Measurements from ENCODE around the gene RAB11B.
"Not testable (repeated sequence)": the region's sequence is repeated elsewhere in the genome, so short reads cannot be mapped to it uniquely, and the experiment has no call there.

RAB11B gene

GRCh38 chr19:8371011-8371804 lies 19.0 kb upstream of the RAB11B start:
- DNase-seq: no peak

- no peak for DNase-seq
These were observed 16.0 kb upstream of the RAB11B start for GRCh38 chr19:8373867-8374813.

- DNase-seq: not testable (repeated sequence)
These were observed 14.4 kb upstream of the RAB11B start for GRCh38 chr19:8375766-8376165.

GRCh38 chr19:8376373-8376974 lies 13.7 kb upstream of the RAB11B start:
- DNase-seq: not testable (repeated sequence)

- no peak for DNase-seq
These were observed 12.6 kb upstream of the RAB11B start for GRCh38 chr19:8377598-8377997.

GRCh38 chr19:8379156-8379891 lies 10.8 kb upstream of the RAB11B start:
- DNase-seq: not testable (repeated sequence)

- not testable (repeated sequence) for DNase-seq
These were observed 5.6 kb upstream of the RAB11B start for GRCh38 chr19:8384569-8384968.

- DNase-seq: not testable (repeated sequence)
These were observed 5.1 kb upstream of the RAB11B start for GRCh38 chr19:8385103-8385502.

- not testable (repeated sequence) for DNase-seq
These were observed 4.6 kb upstream of the RAB11B start for GRCh38 chr19:8385566-8385965.

GRCh38 chr19:8386419-8386818 lies 3.7 kb upstream of the RAB11B start:
- not testable (repeated sequence) for DNase-seq

- no peak for DNase-seq
These were observed 3.2 kb upstream of the RAB11B start for GRCh38 chr19:8386990-8387389.

GRCh38 chr19:8387688-8388611 lies 2.2 kb upstream of the RAB11B start:
- no peak for DNase-seq

GRCh38 chr19:8388612-8388958 lies 1.6 kb upstream of the RAB11B start:
- no peak for DNase-seq

- peak; percentile 89 for DNase-seq
These were observed 439 bp downstream of the RAB11B start for GRCh38 chr19:8390617-8390981.

- DNase-seq: no peak
These were observed 1.2 kb downstream of the RAB11B start for GRCh38 chr19:8391198-8392016.

- DNase-seq: no peak
These were observed 1.9 kb downstream of the RAB11B start for GRCh38 chr19:8392017-8392591.

GRCh38 chr19:8393192-8393870 lies 3.2 kb downstream of the RAB11B start:
- DNase-seq: no peak

GRCh38 chr19:8393871-8394250 lies 3.7 kb downstream of the RAB11B start:
- no peak for DNase-seq

- DNase-seq: no peak
These were observed 5.5 kb downstream of the RAB11B start for GRCh38 chr19:8395621-8396082.

- no peak for DNase-seq
These were observed 6.0 kb downstream of the RAB11B start for GRCh38 chr19:8396185-8396562.

Measured in NCI-H1048 (cell line).